ENCODE results near the gene MT1X. TPM values are rescaled to one million over a fixed set of nuclear protein-coding genes. Genes with fewer than 3 reads are reported as not detected.
"Not testable (repeated sequence)": the region's sequence is repeated elsewhere in the genome, so short reads cannot be mapped to it uniquely, and the experiment has no call there.

MT1X gene
- total RNA-seq, 1 donor from 2014 or later, result 105 TPM

GRCh38 chr16:56672761-56673536 lies 9.3 kb upstream of the MT1X start:
- intact Hi-C loops (cut with DNase I), result loop anchor here (2.0 kb wide), 1 partner anchor 30 kb away; no protein-coding TSS in a partner anchor
- ATAC-seq (ENCODE audit: poor library complexity) (no peak), DNase-seq (no peak)

GRCh38 chr16:56673921-56674320 lies 8.3 kb upstream of the MT1X start:
- ATAC-seq (ENCODE audit: poor library complexity) (peak; percentile 55), DNase-seq (no peak)
- intact Hi-C loops (cut with DNase I), result loop anchor here (2.0 kb wide), 1 partner anchor 29 kb away; no protein-coding TSS in a partner anchor

- DNase-seq; ATAC-seq (ENCODE audit: poor library complexity); intact Hi-C loops (cut with DNase I): not testable (repeated sequence)
These were observed 7.7 kb upstream of the MT1X start for GRCh38 chr16:56674570-56674969.

GRCh38 chr16:56675685-56676210 lies 6.5 kb upstream of the MT1X start:
- ATAC-seq (ENCODE audit: poor library complexity) (no peak), DNase-seq (no peak)
- intact Hi-C loops (cut with DNase I), result no loop called here

GRCh38 chr16:56677474-56677873 lies 4.8 kb upstream of the MT1X start:
- ATAC-seq (ENCODE audit: poor library complexity) (no peak), DNase-seq (no peak)
- intact Hi-C loops (cut with DNase I), result no loop called here

- intact Hi-C loops (cut with DNase I), result no loop called here
- no peak for ATAC-seq (ENCODE audit: poor library complexity)
- DNase-seq, result no peak
These were observed 3.1 kb upstream of the MT1X start for GRCh38 chr16:56679078-56679730.

- ATAC-seq (ENCODE audit: poor library complexity) (peak; percentile 49), DNase-seq (no peak)
- intact Hi-C loops (cut with DNase I), result no loop called here
These were observed 2.5 kb upstream of the MT1X start for GRCh38 chr16:56679818-56680217.

- DNase-seq (no peak), ATAC-seq (ENCODE audit: poor library complexity) (no peak)
- intact Hi-C loops (cut with DNase I), result loop anchor here (2.0 kb wide), 1 partner anchor 74 kb away; the partner anchor contains the start of gene MT2A
These were observed 580 bp downstream of the MT1X start for GRCh38 chr16:56682703-56683397.

GRCh38 chr16:56683424-56684172 lies 1.3 kb downstream of the MT1X start:
- no peak for ATAC-seq (ENCODE audit: poor library complexity)
- DNase-seq, result no peak
- intact Hi-C loops (cut with DNase I), result loop anchor here (2.0 kb wide), 1 partner anchor 75 kb away; the partner anchor contains the start of gene MT2A

- ATAC-seq (ENCODE audit: poor library complexity) (no peak), DNase-seq (no peak)
- intact Hi-C loops (cut with DNase I), result no loop called here
These were observed 2.1 kb downstream of the MT1X start for GRCh38 chr16:56684256-56684925.

- intact Hi-C loops (cut with DNase I), result no loop called here
- DNase-seq (no peak), ATAC-seq (ENCODE audit: poor library complexity) (peak; percentile 2)
These were observed 2.8 kb downstream of the MT1X start for GRCh38 chr16:56684926-56685590.

GRCh38 chr16:56686758-56687157 lies 4.5 kb downstream of the MT1X start:
- no peak for DNase-seq
- no peak for ATAC-seq (ENCODE audit: poor library complexity)
- intact Hi-C loops (cut with DNase I), result no loop called here

GRCh38 chr16:56688762-56689161 lies 6.5 kb downstream of the MT1X start:
- DNase-seq (no peak), ATAC-seq (ENCODE audit: poor library complexity) (no peak)
- intact Hi-C loops (cut with DNase I), result no loop called here

GRCh38 chr16:56689171-56689570 lies 6.9 kb downstream of the MT1X start:
- intact Hi-C loops (cut with DNase I), result no loop called here
- DNase-seq (no peak), ATAC-seq (ENCODE audit: poor library complexity) (no peak)

- intact Hi-C loops (cut with DNase I), result no loop called here
- DNase-seq (no peak), ATAC-seq (ENCODE audit: poor library complexity) (no peak)
These were observed 8.3 kb downstream of the MT1X start for GRCh38 chr16:56690420-56691122.

- intact Hi-C loops (cut with DNase I), result no loop called here
- ATAC-seq (ENCODE audit: poor library complexity), result peak; percentile 91
- no peak for DNase-seq
These were observed 9.6 kb downstream of the MT1X start for GRCh38 chr16:56691885-56692284.

- ATAC-seq (ENCODE audit: poor library complexity), result no peak
- no peak for DNase-seq
- intact Hi-C loops (cut with DNase I), result no loop called here
These were observed 13.0 kb downstream of the MT1X start for GRCh38 chr16:56695246-56695645.

All from Right ventricle myocardium superior (tissue), 1 donor.